Measurements from ENCODE around the gene TMEM94.
A peak's percentile ranks its signal among the peaks of the same experiment; 100 is the strongest.

The TMEM94 gene

GRCh38 chr17:75525806-75526554 is 69.5 kb downstream of the TMEM94 start:
- Histone ChIP-seq H3K4me1 (no peaks in the 10 kb centered on the region), H3K27me3 (peaks cover 13% of the 10 kb centered on the region), H3K36me3 (no peaks in the 10 kb centered on the region), H3K9me3 (no peaks in the 10 kb centered on the region), H3K4me3 (ENCODE audit: low read depth, low read length) (peak overlapping the region; percentile 43)
- no peak for DNase-seq
- no peak for TF ChIP-seq CTCF (IDR thresholded peaks at IDR 0.05; ENCODE audit: low read depth, low read length)

- no peak for TF ChIP-seq CTCF (IDR thresholded peaks at IDR 0.05; ENCODE audit: low read depth, low read length)
- no peak overlapping the region for H3K4me3 ChIP-seq (ENCODE audit: low read depth, low read length)
- DNase-seq = no peak
Measured at GRCh38 chr17:75526555-75527270, 70.3 kb downstream of the TMEM94 start.

GRCh38 chr17:75530837-75531720 is 74.6 kb downstream of the TMEM94 start:
- H3K9me3 ChIP-seq = no peaks in the 10 kb centered on the region
- TF ChIP-seq CTCF (IDR thresholded peaks at IDR 0.05; ENCODE audit: low read depth, low read length) = no peak
- no peak for DNase-seq
- no peak overlapping the region for H3K4me3 ChIP-seq (ENCODE audit: low read depth, low read length)
- H3K36me3 ChIP-seq = no peaks in the 10 kb centered on the region
- peaks cover 8% of the 10 kb centered on the region for H3K27me3 ChIP-seq
- H3K4me1 ChIP-seq = no peaks in the 10 kb centered on the region

More at GRCh38 chr17:75526555-75527270, 70.3 kb downstream of the TMEM94 start:
- H3K9me3 ChIP-seq = no peaks in the 10 kb centered on the region
- no peaks in the 10 kb centered on the region for H3K36me3 ChIP-seq
- H3K27me3 ChIP-seq = peaks cover 13% of the 10 kb centered on the region
- no peaks in the 10 kb centered on the region for H3K4me1 ChIP-seq

- TF ChIP-seq CTCF (IDR thresholded peaks at IDR 0.05; ENCODE audit: low read depth, low read length) = no peak
- Histone ChIP-seq H3K9me3 (no peaks in the 10 kb centered on the region), H3K4me1 (no peaks in the 10 kb centered on the region)
Measured at GRCh38 chr17:75531721-75532072, 75.3 kb downstream of the TMEM94 start.

GRCh38 chr17:75535119-75535537 is 78.7 kb downstream of the TMEM94 start:
- Histone ChIP-seq H3K4me1 (peaks cover 4% of the 10 kb centered on the region), H3K27me3 (no peaks in the 10 kb centered on the region), H3K36me3 (no peaks in the 10 kb centered on the region), H3K9me3 (no peaks in the 10 kb centered on the region), H3K4me3 (ENCODE audit: low read depth, low read length) (no peak overlapping the region)
- no peak for TF ChIP-seq CTCF (IDR thresholded peaks at IDR 0.05; ENCODE audit: low read depth, low read length)
- DNase-seq = no peak

More at GRCh38 chr17:75531721-75532072, 75.3 kb downstream of the TMEM94 start:
- no peak for DNase-seq
- H3K4me3 ChIP-seq (ENCODE audit: low read depth, low read length) = no peak overlapping the region
- H3K36me3 ChIP-seq = no peaks in the 10 kb centered on the region
- peaks cover 2% of the 10 kb centered on the region for H3K27me3 ChIP-seq

Measured in BE2C (cell line).